Measurements from ENCODE around the gene TNPO2.

Gene TNPO2

DNA sequence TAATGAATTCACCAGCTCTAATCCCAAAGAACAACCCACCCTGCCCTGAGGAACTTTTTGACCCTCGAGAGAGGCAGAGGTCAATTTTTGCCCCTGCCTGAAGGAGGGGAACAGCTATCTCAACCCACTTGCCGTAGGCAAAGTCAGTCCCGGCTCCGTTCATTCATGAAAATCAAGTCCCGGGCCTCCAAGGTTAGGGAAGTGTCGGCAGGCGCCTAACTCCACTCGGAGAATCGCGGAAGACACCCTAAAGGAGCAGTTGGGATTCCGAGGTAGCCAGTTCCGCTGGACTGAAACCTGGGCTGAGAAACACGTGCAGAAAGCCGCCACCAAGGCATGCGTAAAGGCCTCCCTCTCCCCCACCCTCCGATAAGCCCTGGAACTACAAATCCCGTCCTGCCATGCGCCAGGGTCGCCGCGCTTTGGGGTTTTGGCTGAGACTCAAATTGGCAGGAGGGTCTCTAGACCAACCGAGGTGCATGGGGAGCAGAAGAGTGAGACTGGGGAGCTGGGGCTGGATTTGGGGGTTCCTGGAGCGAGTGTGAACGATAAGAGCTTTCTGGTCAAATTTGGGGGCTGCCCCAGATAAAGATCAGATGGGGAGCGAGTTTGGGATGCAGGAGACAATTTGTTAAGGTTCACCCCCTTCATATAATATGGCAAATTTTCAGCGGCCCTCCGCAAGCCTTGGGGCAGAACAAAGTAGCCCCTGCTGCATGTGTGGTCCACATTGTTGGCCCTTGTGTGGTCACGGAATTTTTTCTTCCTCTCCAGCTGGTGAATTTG is at the start of gene TNPO2:
TNPO2 (minus strand) TSS at position 292 of the 786 bp plus-strand sequence. CDS start 2,955 bp downstream, outside the sequence.
- peak in 1 of 2 donors; percentile 36 for DNase-seq (ENCODE audit: low read depth in 1 of 2, low spot score in 1 of 2)

DNA sequence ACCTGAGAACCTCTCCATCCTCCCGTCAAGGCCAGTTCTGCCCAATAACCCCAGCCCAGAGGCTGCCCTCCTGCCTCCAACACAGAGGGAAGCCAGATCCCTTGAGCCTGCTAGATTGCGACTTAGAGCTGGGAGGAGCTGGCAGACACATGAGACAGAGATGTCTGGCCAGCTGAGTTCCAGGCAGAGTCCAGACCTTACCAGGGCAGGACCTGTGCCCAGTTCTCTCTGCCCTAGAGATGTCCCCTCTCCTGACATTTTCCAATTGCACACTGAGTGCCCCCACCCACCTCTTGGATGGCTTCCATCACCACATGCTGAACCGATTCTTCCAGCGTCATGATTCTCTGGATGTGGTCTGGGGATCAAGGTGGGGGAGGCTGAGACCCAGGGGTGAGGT is 48.6 kb upstream of the TNPO2 start:
- DNase-seq (ENCODE audit: low read depth in 1 of 2, low spot score in 1 of 2) = no peak

DNA sequence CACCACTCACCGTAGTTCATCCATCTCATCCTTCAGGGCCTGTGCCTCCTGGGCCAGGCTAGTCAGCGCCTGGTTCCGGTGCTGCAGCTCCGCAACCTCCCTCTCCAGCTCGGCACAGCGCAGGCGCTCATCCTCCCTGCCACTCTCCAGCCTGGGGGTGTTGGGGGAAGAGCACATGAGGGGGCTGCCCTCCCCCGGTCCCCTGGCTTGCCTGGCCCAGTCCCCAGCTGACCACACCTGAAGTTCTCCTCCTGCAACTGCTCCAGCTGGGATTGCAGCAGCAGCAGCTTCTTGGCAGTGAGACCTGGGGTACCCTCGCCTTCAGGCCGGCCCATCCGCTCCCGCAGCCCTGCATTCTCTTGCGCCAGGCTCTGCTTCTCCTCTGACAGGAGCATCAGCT is 47.2 kb upstream of the TNPO2 start:
- DNase-seq (ENCODE audit: low read depth in 1 of 2, low spot score in 1 of 2) = no peak

DNA sequence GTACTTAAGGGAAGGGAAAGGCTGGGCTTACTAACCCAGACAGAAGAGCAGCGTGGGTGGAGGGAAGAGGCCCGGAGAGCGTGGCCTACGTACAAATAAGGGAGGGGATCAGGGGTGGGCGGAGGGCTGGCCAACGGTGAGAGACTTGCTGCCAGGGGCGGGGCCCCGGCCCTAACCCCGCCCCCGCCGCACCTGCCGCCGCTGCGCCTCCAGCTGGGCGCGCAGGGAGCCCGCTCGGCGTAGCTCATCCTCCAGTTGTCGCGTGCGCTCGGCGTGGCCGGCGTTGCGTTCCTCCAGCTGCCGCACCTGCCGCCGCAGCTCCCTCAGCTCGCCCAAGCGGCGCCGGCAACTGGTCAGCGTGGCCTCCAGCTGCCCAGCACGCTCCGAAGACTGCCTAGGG is 46.0 kb upstream of the TNPO2 start:
- peak in 1 of 2 donors; percentile 57 for DNase-seq (ENCODE audit: low read depth in 1 of 2, low spot score in 1 of 2)

DNA sequence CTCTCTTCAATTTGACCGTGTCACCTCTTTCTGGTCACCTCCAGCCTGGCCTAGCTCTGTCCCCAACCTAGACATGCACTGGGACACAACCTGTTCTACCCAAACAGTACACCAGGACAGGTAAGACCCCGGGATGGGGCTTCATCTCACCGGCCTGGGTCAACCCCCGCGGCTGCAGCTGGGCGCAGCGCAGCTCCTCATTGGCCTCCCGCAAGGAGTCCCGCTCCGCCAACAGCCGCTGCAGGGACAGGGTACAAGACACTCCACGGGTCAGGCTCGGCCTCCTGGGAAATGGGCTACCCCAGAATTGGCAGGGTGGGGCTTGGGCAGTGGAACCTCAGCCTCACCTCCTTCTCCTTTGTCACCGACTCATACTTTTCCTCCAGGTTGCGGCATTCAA is 43.9 kb upstream of the TNPO2 start:
- DNase-seq (ENCODE audit: low read depth in 1 of 2, low spot score in 1 of 2) = no peak

DNA sequence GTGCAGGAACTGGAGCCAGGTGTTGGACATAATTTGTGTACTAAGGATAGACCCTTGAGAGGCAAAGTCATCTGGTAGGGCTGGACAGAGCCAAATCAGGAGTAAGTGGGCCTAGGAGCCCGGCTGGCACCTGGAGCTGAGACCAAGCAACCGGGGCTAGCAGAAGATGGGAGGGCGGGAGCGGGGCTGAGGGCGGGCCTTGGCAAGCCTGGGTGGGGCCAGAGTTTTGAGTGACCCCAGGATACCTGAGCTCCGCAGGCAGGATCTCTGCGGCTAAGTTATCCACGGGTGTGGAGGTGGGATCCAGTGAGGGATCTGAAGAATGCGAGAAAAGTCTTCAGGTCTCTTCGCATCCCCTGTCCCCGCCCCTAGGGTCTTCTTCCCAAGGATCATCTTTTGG is 43.4 kb upstream of the TNPO2 start:
- DNase-seq (ENCODE audit: low read depth in 1 of 2, low spot score in 1 of 2) = no peak

DNA sequence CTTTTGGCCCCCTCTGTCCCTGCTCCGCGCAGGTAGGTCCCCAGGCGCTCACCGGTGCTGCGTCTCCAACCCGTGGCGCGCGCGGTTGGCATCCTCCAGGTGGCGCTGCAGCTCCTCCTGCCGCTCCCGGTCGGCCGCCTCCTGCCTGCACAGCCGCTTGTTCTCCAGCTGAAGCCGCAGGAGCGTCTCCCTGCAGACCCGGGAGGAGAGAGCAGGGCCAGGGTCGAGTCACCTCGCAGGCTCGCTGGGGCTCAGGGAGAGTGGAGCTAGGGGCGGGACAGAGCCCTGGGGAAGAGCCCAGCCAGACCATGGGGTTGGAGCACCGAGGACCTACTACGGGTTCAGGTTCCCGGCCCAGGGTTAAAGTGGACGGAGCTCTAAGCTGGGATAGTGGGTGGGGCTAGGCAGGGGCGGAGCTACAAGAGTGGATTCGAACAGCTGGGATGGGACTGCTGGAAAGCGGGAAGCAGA is 42.4 kb upstream of the TNPO2 start:
- DNase-seq (ENCODE audit: low read depth in 1 of 2, low spot score in 1 of 2) = peak in 1 of 2 donors; percentile 72

DNA sequence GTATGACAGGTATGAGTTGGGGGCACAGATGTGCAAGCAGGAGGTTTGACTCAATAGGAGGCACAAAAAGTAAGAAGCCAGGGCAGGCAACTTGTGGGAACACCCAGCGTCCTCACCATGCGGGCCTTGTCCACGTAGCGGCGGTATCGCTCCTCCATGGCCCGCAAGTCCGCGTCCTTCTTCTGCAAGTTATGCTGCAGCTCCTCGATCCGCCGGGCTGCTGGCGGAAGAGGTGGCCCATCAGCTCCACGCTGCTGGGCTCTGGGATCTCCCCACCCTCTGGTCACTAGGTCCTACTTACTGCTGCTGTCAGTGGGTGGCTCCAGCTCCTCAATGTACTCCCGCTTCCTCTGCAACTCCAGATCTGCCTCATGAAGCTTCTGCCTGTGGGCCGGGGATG is 41.0 kb upstream of the TNPO2 start:
- DNase-seq (ENCODE audit: low read depth in 1 of 2, low spot score in 1 of 2) = no peak

DNA sequence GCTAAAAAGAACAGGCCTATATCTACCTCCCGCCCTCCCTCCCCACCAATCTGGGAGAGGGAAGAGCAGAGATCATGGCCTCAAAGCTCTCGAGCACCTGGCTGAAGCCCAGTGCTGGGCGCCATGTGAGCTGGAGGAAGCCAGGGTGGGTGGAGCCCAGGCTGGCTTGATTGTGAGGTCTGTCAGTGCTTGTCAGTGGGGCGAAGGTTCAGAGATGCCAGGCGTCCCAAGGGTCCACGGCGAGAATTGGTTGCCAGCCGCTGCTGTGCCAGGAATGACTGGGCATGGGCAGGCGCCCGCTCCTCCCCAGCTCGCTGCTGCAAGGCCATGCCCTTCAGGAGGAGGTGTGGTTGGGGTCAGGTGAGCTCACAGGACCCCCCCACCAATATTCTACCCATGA is 39.4 kb upstream of the TNPO2 start:
- DNase-seq (ENCODE audit: low read depth in 1 of 2, low spot score in 1 of 2) = no peak

DNA sequence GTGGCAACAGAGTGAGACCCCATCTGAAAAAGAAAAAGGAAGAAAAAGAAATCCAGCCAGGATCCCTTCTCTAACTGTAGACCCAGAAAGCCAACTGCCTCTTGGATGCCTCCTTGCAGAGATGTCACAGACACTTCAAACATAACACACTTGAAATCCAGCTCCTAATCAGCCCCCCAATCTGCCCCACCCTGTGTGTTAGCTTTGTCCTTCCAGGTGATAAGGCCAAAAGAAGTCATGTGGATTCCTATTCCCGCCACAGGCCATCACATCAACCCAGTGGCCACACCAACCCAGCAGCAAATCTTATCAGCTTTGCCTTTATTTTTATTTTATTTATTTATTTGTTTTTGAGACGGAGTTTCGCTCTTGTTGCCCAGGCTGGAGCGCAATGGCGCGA is 36.0 kb upstream of the TNPO2 start:
- no peak for DNase-seq (ENCODE audit: low read depth in 1 of 2, low spot score in 1 of 2)

DNA sequence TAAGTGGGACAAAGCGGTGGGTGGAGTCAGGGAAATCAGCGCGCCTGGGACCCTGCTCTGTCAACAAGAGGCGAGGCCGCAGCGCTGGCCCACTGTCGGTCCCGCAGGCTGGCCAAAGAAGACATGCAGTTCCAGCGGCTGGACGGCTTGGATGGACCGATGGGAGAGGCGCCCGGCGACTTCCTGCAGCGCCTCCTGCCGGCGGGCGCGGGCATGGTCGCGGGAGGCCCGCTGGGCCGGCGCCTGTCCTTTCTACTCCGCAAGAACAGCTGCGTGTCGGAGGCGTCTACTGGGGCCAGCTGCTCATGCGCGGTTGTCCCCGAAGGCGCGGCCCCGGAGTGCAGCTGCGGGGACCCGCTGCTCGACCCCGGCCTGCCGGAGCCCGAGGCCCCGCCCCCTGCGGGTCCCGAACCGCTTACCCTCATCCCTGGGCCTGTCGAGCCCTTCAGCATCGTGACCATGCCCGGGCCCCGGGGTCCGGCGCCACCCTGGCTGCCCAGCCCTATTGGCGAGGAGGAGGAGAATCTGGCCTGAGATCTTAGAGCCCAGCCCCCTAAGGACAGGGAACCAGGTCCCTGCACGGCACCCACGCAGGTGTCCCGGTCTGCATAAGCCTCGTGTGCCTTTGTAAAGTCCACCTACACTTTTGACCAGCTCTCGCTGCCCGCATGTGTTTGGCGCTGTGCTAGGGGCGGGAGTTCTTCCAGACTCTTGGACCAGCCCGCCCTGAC is 34.0 kb upstream of the TNPO2 start:
- peak; percentile 35 to 53 for DNase-seq (ENCODE audit: low read depth in 1 of 2, low spot score in 1 of 2)

DNA sequence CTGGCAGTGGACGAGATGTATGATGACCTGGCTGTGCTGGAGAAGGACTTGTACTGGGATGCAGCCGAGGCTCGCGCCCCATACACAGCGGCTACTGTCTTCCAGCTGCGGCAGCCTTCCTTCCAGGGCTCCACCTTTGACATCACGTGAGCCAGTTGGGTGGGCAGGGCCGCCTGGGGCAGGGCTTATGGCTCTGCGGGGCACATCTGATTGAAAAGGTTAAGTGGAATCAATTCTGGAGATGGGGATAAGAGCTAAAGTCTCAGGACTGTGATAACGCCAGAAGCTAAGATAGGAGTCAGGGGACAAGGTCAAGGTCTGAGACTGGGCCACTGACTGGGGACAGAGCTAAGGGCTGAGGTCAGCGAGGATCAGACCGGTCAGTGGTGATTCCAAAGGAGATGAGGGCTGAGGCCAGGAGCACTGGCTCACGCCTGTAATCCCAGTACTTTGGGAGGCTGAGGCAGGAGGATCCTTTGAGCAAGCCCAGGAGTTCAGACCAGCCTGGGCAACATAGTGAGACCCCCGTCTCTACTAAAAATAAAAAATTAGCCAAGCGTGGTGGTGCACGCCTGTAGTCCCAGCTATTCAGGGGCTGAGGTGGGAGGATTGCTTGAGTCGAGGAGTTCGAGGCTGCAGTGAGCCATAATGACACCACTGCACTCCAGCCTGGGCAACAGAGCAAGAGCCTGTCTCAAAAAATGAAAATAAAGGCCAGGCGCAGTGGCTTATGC is 32.6 kb upstream of the TNPO2 start:
- DNase-seq (ENCODE audit: low read depth in 1 of 2, low spot score in 1 of 2) = no peak

DNA sequence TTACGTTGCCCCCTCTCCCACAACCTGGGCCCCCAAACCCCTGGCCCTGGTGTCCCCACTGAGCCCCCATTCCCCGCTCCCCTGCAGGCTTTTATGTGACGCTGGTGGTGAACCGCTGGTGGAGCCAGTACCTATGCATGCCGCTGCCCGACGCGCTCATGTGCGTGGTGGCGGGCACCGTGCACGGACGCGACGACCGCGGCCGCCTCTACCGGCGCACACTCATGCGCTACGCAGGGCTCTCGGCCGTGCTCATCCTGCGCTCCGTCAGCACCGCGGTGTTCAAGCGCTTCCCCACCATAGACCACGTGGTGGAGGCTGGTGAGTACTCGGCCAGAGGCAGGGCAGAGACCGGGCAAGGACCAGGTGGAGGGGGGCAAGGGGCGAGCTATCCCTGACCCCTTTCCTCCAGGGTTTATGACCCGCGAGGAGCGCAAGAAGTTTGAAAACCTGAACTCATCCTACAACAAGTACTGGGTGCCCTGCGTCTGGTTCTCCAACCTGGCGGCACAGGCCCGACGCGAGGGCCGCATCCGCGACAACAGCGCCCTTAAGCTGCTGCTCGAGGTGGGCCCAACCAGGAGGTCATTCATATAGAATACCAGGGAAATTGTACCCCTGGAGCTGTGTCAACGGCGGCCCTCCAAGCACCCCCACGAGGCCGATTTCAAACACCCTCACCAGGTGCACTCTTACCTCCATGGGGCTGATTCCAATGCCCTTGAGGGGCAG is 30.9 kb upstream of the TNPO2 start:
- no peak for DNase-seq (ENCODE audit: low read depth in 1 of 2, low spot score in 1 of 2)

DNA sequence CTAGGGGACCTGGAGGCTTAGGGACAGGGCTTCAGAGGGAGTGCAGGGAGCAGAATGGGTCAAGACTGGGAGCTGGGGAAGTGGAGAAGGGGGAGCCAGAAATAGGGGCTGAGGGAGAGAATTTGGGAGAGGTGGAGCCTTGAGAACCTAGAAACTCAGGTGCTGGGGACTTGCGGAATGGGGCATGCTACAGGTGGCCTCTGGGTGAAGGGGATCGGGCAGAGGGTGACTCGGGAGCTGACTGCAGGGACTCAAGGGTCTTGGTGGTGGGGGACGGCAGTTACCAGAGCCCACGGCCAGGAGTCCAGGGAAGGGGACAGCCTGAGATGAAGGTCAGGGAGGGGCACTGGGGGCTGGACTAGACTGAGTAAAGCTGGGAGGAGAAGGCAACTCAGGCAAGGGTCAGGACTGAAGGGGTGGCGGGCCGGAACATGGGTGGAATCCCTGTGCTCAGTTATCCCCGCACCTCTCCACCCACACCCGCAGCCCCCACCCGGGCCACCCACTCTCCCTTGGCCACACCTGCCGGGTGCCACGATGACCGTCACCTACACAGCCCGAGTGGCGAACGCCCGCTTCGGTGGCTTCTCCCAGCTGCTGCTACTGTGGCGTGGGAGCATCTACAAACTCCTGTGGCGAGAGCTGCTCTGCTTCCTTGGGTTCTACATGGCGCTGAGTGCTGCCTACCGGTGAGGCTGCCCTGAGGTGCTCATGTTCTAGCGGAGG is 28.5 kb upstream of the TNPO2 start:
- no peak for DNase-seq (ENCODE audit: low read depth in 1 of 2, low spot score in 1 of 2)

DNA sequence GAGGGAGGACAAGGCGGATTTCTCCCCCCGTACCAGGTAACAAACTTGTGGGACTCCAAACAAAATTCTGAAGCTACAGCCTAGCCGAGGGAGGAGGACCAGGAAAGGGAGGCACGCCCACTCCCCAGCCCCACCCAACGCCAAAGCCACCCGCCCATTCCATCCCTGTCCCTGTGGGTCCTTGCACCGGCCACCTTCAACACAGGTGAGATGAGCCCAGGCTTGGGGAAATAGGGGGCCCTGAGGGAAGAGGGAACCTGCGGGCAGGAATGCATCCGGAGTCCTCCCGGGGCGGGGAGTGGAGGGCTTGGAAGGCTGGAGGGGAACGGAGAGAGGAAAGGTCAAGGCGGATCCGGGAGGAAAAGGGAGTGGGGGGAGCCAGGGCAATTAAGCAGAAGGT is 27.9 kb upstream of the TNPO2 start, which contains the start of gene BEST2:
BEST2 (plus strand) TSS at position 157 of the 400 bp plus-strand sequence. CDS start 802 bp downstream, outside the sequence.
- DNase-seq (ENCODE audit: low read depth in 1 of 2, low spot score in 1 of 2) = no peak

DNA sequence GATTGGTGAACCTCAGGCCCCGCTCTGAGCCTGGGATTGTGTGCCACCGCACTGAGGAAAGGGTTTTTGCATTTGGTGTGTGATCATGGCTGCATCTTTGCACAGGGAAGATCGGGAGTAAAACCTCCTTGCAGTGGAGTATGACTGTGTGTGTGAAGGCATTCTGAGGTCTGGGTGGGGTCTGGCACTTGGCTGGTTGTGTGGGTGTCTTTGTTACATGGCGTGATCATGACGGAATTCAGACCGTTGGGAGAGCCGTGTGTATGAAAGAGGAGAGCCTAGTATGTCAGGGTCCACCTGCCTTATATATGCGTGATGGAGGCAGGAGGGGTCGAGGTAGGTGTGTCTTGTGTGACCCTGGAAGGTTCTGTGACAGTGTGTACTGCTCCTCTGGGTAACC is 27.1 kb upstream of the TNPO2 start:
- DNase-seq (ENCODE audit: low read depth in 1 of 2, low spot score in 1 of 2) = no peak

DNA sequence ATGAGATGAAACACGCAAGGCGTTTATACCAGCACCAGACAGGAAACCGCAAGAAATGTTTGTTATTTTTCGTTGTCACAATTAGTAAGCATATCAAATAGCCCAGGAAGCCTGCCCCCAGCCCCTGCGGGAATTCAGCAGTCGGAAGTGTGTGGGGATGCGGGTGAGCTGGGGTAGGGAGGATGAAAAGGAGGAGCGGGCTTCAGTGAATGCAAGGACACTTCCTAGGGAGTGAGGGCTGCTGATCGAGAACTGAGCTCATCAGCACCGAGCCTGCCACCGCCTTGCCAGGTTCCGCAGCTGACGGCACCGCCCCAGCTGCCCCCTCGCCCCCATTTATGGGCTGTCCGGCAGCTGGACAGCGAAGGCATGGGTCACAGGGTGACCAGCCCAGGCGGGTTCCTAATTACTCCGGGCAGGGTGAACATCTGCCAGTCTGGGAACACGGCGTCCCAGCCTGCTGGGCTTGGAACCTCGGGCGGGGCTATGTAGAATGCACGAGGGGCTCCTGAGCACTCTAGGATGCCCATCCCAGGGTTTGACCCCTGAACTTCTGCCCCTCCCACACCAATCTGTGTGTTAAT is 26.3 kb upstream of the TNPO2 start:
- no peak for DNase-seq (ENCODE audit: low read depth in 1 of 2, low spot score in 1 of 2)

DNA sequence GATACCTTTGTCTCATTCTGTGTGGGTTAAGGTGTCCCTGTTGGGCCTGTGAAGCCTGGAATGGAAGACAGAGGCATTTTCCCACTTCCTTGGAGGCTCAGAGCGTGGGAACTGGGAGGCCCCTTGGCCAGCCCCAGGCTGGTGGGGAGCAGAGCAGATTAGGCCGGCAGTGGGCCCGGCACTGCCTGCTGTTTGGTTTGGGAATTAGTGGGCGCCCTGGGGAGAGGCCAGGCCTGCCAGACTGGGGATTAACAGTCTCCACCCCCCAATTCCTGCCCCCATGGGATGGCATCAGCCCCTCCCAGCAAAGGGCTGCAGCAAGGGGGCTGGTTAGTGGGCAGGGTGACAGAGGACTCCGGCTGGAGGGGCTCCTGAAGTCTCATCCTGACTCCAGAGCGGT is 24.8 kb upstream of the TNPO2 start:
- no peak for DNase-seq (ENCODE audit: low read depth in 1 of 2, low spot score in 1 of 2)

DNA sequence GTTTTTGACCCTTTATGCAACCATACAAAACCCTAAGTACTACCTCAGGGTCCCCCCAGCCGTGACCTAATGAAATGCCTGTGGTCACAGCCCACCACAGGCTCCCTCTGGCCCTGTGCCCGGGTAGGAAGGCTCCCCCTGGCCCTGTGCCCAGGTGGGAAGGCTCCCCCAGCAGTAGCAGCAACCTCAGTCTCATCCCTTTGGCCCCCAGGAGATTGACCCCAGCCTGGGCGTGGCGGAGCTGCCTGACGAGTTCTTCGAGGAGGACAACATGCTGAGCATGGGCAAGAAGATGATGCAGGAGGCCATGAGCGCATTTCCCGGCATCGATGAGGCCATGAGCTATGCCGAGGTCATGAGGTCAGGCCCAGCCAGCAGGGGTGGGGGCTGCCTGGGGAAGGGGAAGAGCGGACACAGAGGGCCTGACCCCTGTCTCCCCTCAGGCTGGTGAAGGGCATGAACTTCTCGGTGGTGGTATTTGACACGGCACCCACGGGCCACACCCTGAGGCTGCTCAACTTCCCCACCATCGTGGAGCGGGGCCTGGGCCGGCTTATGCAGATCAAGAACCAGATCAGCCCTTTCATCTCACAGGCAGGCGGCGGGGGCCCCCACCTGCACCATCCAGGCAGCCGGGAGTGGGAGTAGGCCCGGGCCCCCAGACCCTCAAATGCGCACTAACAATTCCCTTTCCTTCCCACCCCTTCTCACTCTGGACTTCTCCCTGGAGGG is 21.6 kb upstream of the TNPO2 start:
- DNase-seq (ENCODE audit: low read depth in 1 of 2, low spot score in 1 of 2) = no peak

Data from activated T-helper 1 cell treated with anti-CD3 and anti-CD28 coated beads, Interleukin-2, amount 50 U/mL, for 16 hours (primary cell).